H1 (cell line): ENCODE data around the gene SCNN1A.

Experiments
- ATF2 ChIP-seq: IDR thresholded peaks from 2 replicates; pipeline ENCODE4 v1.6.1; 2012; ENCODE audit warnings: low read length, inconsistent platforms
- CTCF ChIP-seq, 3 experiments: IDR thresholded peaks; 1 replicate in 2 of 3; 2 replicates in 1 of 3; pipeline versions ENCODE4 v1.5.1 to v1.6.1; 2011; ENCODE audit warnings: low read length in 3 of 3, mild to moderate bottlenecking in 3 of 3, inconsistent platforms in 2 of 3, low read depth in 1 of 3, moderate library complexity in 1 of 3; ENCODE audit not compliant: insufficient read depth in 1 of 3; ENCODE audit errors: control extremely low read depth in 1 of 3
- TAF1 ChIP-seq: IDR thresholded peaks from 2 replicates; pipeline ENCODE4 v1.6.1; 2011; ENCODE audit warnings: mild to moderate bottlenecking, low read depth, low read length

GRCh38 chr12:6337958-6338433, 37.4 kb downstream of the SCNN1A start:
- TF ChIP-seq ATF2 (no peak), CTCF (IDR thresholded peaks at IDR 0.05; ENCODE audit: control extremely low read depth in 1 of 3, insufficient read depth in 1 of 3, low read depth in 1 of 3, low read length in 3 of 3) (no peak), TAF1 (no peak)
